Measurements from ENCODE around the gene CSPG4.

DNA sequence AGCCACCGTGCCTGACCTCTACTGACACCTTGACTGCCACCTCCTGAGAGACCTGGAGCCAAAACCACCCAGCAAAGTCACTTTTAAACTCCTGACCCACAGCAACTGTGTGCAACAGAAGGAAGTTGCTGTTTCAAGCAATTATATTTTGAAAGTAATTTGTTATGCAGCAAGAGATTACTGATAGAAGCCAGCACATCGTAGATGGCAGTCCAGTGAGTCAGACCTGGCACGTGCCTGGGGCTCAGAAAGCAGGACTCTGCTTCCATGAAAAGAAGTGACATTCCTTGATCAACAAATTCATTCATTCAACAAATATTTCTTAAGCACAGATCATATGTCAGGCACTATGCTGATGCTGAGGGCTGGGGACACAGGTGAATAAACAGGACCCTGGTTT lies 5.7 kb upstream of the CSPG4 start:
- TF ChIP-seq POLR2AphosphoS5 (IDR thresholded peaks at IDR 0.05): peak; percentile 50 to 72 (median 71)
- TF ChIP-seq, protein P1, sequence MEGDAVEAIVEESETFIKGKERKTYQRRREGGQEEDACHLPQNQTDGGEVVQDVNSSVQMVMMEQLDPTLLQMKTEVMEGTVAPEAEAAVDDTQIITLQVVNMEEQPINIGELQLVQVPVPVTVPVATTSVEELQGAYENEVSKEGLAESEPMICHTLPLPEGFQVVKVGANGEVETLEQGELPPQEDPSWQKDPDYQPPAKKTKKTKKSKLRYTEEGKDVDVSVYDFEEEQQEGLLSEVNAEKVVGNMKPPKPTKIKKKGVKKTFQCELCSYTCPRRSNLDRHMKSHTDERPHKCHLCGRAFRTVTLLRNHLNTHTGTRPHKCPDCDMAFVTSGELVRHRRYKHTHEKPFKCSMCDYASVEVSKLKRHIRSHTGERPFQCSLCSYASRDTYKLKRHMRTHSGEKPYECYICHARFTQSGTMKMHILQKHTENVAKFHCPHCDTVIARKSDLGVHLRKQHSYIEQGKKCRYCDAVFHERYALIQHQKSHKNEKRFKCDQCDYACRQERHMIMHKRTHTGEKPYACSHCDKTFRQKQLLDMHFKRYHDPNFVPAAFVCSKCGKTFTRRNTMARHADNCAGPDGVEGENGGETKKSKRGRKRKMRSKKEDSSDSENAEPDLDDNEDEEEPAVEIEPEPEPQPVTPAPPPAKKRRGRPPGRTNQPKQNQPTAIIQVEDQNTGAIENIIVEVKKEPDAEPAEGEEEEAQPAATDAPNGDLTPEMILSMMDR (IDR thresholded peaks at IDR 0.05): no peak
- no peak for TF ChIP-seq POLR2A (IDR thresholded peaks at IDR 0.05)
- no peak for TF ChIP-seq EP300 (IDR thresholded peaks at IDR 0.05; ENCODE audit: low read depth)
